Mucosa of rectum (tissue), 2 donors: Measurements from ENCODE around the gene ARHGAP45.

Experiments used
- H3K27ac ChIP-seq, 2 donors: one replicate each; pipeline ENCODE4 v1.7.0; 2013; ENCODE audit warnings: inconsistent platforms in 2 of 2, low read depth in 2 of 2, low read length in 2 of 2
- H3K27me3 ChIP-seq, 2 donors: one replicate each; pipeline ENCODE4 v1.7.0; 2013; ENCODE audit warnings: low read length in 2 of 2; ENCODE audit not compliant: control insufficient read depth in 2 of 2, insufficient read depth in 2 of 2
- H3K36me3 ChIP-seq, 2 donors: one replicate each; pipeline ENCODE4 v1.7.0; 2013; ENCODE audit warnings: low read length in 2 of 2; ENCODE audit not compliant: control insufficient read depth in 2 of 2, insufficient read depth in 2 of 2
- H3K4me1 ChIP-seq, 2 donors: one replicate each; pipeline ENCODE4 v1.7.0; 2013; ENCODE audit warnings: low read length in 2 of 2, mild to moderate bottlenecking in 1 of 2; ENCODE audit not compliant: control insufficient read depth in 2 of 2, insufficient read depth in 2 of 2
- H3K4me3 ChIP-seq, 2 donors: one replicate each; pipeline ENCODE4 v1.7.0; 2013; ENCODE audit warnings: low read length in 2 of 2
- H3K9ac ChIP-seq, 2 donors: one replicate each; pipeline ENCODE4 v1.7.0; 2013; ENCODE audit warnings: low read length in 2 of 2, low read depth in 1 of 2, mild to moderate bottlenecking in 1 of 2
- H3K9me3 ChIP-seq, 2 donors: one replicate each; pipeline ENCODE4 v1.7.0; 2013; ENCODE audit warnings: low read length in 2 of 2; ENCODE audit not compliant: control insufficient read depth in 2 of 2
- donor health status: healthy.
- donor health status: Normal muscosa, but diverticular disease.

Gene ARHGAP45

GRCh38 chr19:1117654-1118053, 50.7 kb downstream of the ARHGAP45 start:
- Histone ChIP-seq H3K27me3 (no peaks in the 10 kb centered on the region), H3K36me3 (peaks cover 41 to 51% of the 10 kb centered on the region in 2 donors), H3K9ac (no peak overlapping the region), H3K27ac (no peak overlapping the region), H3K9me3 (no peaks in the 10 kb centered on the region), H3K4me3 (no peak overlapping the region), H3K4me1 (peaks cover 10 to 14% of the 10 kb centered on the region in 2 donors)

- Histone ChIP-seq H3K27ac (no peak overlapping the region), H3K4me3 (no peak overlapping the region), H3K4me1 (peaks cover under 1 to 1% of the 10 kb centered on the region in 2 donors), H3K27me3 (no peaks in the 10 kb centered on the region), H3K9ac (no peak overlapping the region), H3K9me3 (no peaks in the 10 kb centered on the region), H3K36me3 (peaks cover 47 to 56% of the 10 kb centered on the region in 2 donors)
These were observed 52.0 kb downstream of the ARHGAP45 start for GRCh38 chr19:1118999-1119398.

- no peak overlapping the region for H3K9ac ChIP-seq
- peaks cover 44 to 54% of the 10 kb centered on the region in 2 donors for H3K36me3 ChIP-seq
- H3K9me3 ChIP-seq, result no peaks in the 10 kb centered on the region
- no peak overlapping the region for H3K4me3 ChIP-seq
- no peak overlapping the region for H3K27ac ChIP-seq
- no peaks in the 10 kb centered on the region for H3K4me1 ChIP-seq
- no peaks in the 10 kb centered on the region for H3K27me3 ChIP-seq
These were observed 52.7 kb downstream of the ARHGAP45 start for GRCh38 chr19:1119475-1120217.

- H3K9ac ChIP-seq, result no peak overlapping the region
- no peak overlapping the region for H3K4me3 ChIP-seq
- H3K27ac ChIP-seq, result no peak overlapping the region
- H3K27me3 ChIP-seq, result no peaks in the 10 kb centered on the region
- H3K4me1 ChIP-seq, result no peaks in the 10 kb centered on the region
- H3K9me3 ChIP-seq, result no peaks in the 10 kb centered on the region
- H3K36me3 ChIP-seq, result peaks cover 43 to 58% of the 10 kb centered on the region in 2 donors
These were observed 54.4 kb downstream of the ARHGAP45 start for GRCh38 chr19:1121395-1121794.

- no peaks in the 10 kb centered on the region for H3K27me3 ChIP-seq
- no peak overlapping the region for H3K4me3 ChIP-seq
- H3K36me3 ChIP-seq, result peaks cover 39 to 59% of the 10 kb centered on the region in 2 donors
- H3K4me1 ChIP-seq, result no peaks in the 10 kb centered on the region
- no peaks in the 10 kb centered on the region for H3K9me3 ChIP-seq
- H3K9ac ChIP-seq, result no peak overlapping the region
- no peak overlapping the region for H3K27ac ChIP-seq
These were observed 55.3 kb downstream of the ARHGAP45 start for GRCh38 chr19:1122021-1122971.

- no peaks in the 10 kb centered on the region for H3K9me3 ChIP-seq
These were observed 56.0 kb downstream of the ARHGAP45 start for GRCh38 chr19:1122972-1123363.

GRCh38 chr19:1123381-1123780, 56.4 kb downstream of the ARHGAP45 start:
- Histone ChIP-seq H3K4me1 (no peaks in the 10 kb centered on the region), H3K36me3 (peaks cover 36 to 55% of the 10 kb centered on the region in 2 donors), H3K4me3 (no peak overlapping the region), H3K27me3 (no peaks in the 10 kb centered on the region), H3K27ac (no peak overlapping the region), H3K9me3 (no peaks in the 10 kb centered on the region), H3K9ac (no peak overlapping the region)

More at GRCh38 chr19:1122972-1123363, 56.0 kb downstream of the ARHGAP45 start:
- Histone ChIP-seq H3K9ac (no peak overlapping the region), H3K4me3 (no peak overlapping the region), H3K36me3 (peaks cover 36 to 58% of the 10 kb centered on the region in 2 donors), H3K27me3 (no peaks in the 10 kb centered on the region), H3K4me1 (no peaks in the 10 kb centered on the region), H3K27ac (no peak overlapping the region)

- Histone ChIP-seq H3K36me3 (peaks cover 34 to 50% of the 10 kb centered on the region in 2 donors), H3K9me3 (no peaks in the 10 kb centered on the region), H3K4me1 (no peaks in the 10 kb centered on the region), H3K4me3 (no peak overlapping the region), H3K9ac (no peak overlapping the region), H3K27me3 (no peaks in the 10 kb centered on the region), H3K27ac (no peak overlapping the region)
These were observed 57.1 kb downstream of the ARHGAP45 start for GRCh38 chr19:1123885-1124677.

GRCh38 chr19:1125601-1126467, 58.9 kb downstream of the ARHGAP45 start:
- Histone ChIP-seq H3K9ac (no peak overlapping the region), H3K27me3 (no peaks in the 10 kb centered on the region), H3K27ac (no peak overlapping the region), H3K9me3 (no peaks in the 10 kb centered on the region), H3K36me3 (peaks cover 27 to 43% of the 10 kb centered on the region in 2 donors), H3K4me1 (peaks cover 0 to 6% of the 10 kb centered on the region in 2 donors), H3K4me3 (no peak overlapping the region)
